ENCODE results near the gene CFAP90.

Gene CFAP90

GRCh38 chr5:7850395-7851239 lies at the start of gene CFAP90:
TSS of gene CFAP90 (minus strand) at chr5:7851133. CDS start at chr5:7851021, 112 bp downstream.
- no peak for DNase-seq (ENCODE audit: low read depth in 2 of 2)

GRCh38 chr5:7897014-7897600 lies 46.2 kb upstream of the CFAP90 start:
- DNase-seq (ENCODE audit: low read depth in 2 of 2), result no peak

- no peak for DNase-seq (ENCODE audit: low read depth in 2 of 2)
These were observed 43.9 kb upstream of the CFAP90 start for GRCh38 chr5:7894860-7895259.

- DNase-seq (ENCODE audit: low read depth in 2 of 2), result no peak
These were observed 43.5 kb upstream of the CFAP90 start for GRCh38 chr5:7894439-7894838.

GRCh38 chr5:7888901-7889300 lies 38.0 kb upstream of the CFAP90 start:
- no peak for DNase-seq (ENCODE audit: low read depth in 2 of 2)

GRCh38 chr5:7886849-7887475 lies 36.0 kb upstream of the CFAP90 start:
- DNase-seq (ENCODE audit: low read depth in 2 of 2), result no peak

GRCh38 chr5:7884491-7885267 lies 33.7 kb upstream of the CFAP90 start:
- no peak for DNase-seq (ENCODE audit: low read depth in 2 of 2)

- DNase-seq (ENCODE audit: low read depth in 2 of 2), result no peak
These were observed 32.0 kb upstream of the CFAP90 start for GRCh38 chr5:7882926-7883325.

GRCh38 chr5:7881816-7882215 lies 30.9 kb upstream of the CFAP90 start:
- DNase-seq (ENCODE audit: low read depth in 2 of 2), result no peak

- no peak for DNase-seq (ENCODE audit: low read depth in 2 of 2)
These were observed 30.2 kb upstream of the CFAP90 start for GRCh38 chr5:7881091-7881490.

GRCh38 chr5:7878381-7878873 lies 27.5 kb upstream of the CFAP90 start:
- DNase-seq (ENCODE audit: low read depth in 2 of 2), result no peak

GRCh38 chr5:7877851-7878250 lies 26.9 kb upstream of the CFAP90 start:
- no peak for DNase-seq (ENCODE audit: low read depth in 2 of 2)

GRCh38 chr5:7876867-7877266 lies 25.9 kb upstream of the CFAP90 start:
- no peak for DNase-seq (ENCODE audit: low read depth in 2 of 2)

- no peak for DNase-seq (ENCODE audit: low read depth in 2 of 2)
These were observed 24.2 kb upstream of the CFAP90 start for GRCh38 chr5:7875151-7875550.

GRCh38 chr5:7874639-7875038 lies 23.7 kb upstream of the CFAP90 start:
- no peak for DNase-seq (ENCODE audit: low read depth in 2 of 2)

GRCh38 chr5:7873216-7873615 lies 22.3 kb upstream of the CFAP90 start:
- no peak for DNase-seq (ENCODE audit: low read depth in 2 of 2)

GRCh38 chr5:7872517-7873130 lies 21.7 kb upstream of the CFAP90 start:
- DNase-seq (ENCODE audit: low read depth in 2 of 2), result no peak

GRCh38 chr5:7871653-7872052 lies 20.7 kb upstream of the CFAP90 start:
- no peak for DNase-seq (ENCODE audit: low read depth in 2 of 2)

GRCh38 chr5:7869474-7870136 lies 18.7 kb upstream of the CFAP90 start:
- no peak for DNase-seq (ENCODE audit: low read depth in 2 of 2)

GRCh38 chr5:7868773-7869473 lies 18.0 kb upstream of the CFAP90 start, which contains the start of the genes FASTKD3 and MTRR:
TSS of gene FASTKD3 (minus strand) at chr5:7869031. CDS start at chr5:7868083, 948 bp downstream.
TSS of gene MTRR (plus strand) at chr5:7869148. CDS start at chr5:7870795, 1,647 bp downstream.
- peak; percentile 77 to 85 for DNase-seq (ENCODE audit: low read depth in 2 of 2)
